Neural progenitor cell (in vitro differentiated cells): ENCODE results near the gene MAN1A1. TPM values are rescaled to one million over a fixed set of nuclear protein-coding genes. Genes with fewer than 3 reads are reported as not detected.

Source experiments
- DNase-seq: peaks from one replicate; pipeline ENCODE4 v3.0.0-alpha.2; 2016; ENCODE audit warnings: low spot score
- H2AFZ ChIP-seq: fragments of 200-600 bp; sonication (generic); replicated peaks from 2 replicates; pipeline ENCODE4 v1.6.1; 2016; ENCODE audit warnings: antibody characterized with exemption
- H3F3A ChIP-seq: fragments of 200-600 bp; sonication (generic); 2 replicates; pipeline ENCODE4 v1.6.1; 2016; ENCODE audit warnings: antibody characterized with exemption, low read depth
- H3K27ac ChIP-seq: fragments of 200-600 bp; sonication (generic); 2 replicates; pipeline ENCODE4 v1.5.1; 2016; ENCODE audit warnings: mild to moderate bottlenecking
- H3K27me3 ChIP-seq: fragments of 200-600 bp; sonication (generic); 2 replicates; pipeline ENCODE4 v1.6.1; 2016; ENCODE audit warnings: mild to moderate bottlenecking, moderate library complexity
- H3K36me3 ChIP-seq: fragments of 200-600 bp; sonication (generic); 2 replicates; pipeline ENCODE4 v1.5.1; 2016
- H3K4me1 ChIP-seq: fragments of 200-600 bp; sonication (generic); 2 replicates; pipeline ENCODE4 v1.6.1; 2016; ENCODE audit warnings: mixed run types
- H3K4me2 ChIP-seq: fragments of 200-600 bp; sonication (generic); 2 replicates; pipeline ENCODE4 v1.6.1; 2016
- H3K4me3 ChIP-seq: fragments of 200-600 bp; sonication (generic); 2 replicates; pipeline ENCODE4 v1.5.1; 2016
- H3K79me2 ChIP-seq: fragments of 200-600 bp; sonication (generic); 2 replicates; pipeline ENCODE4 v1.6.1; 2016; ENCODE audit warnings: low read depth
- H3K9ac ChIP-seq: fragments of 200-600 bp; sonication (generic); 2 replicates; pipeline ENCODE4 v1.6.1; 2016
- H3K9me3 ChIP-seq: fragments of 200-600 bp; sonication (generic); 2 replicates; pipeline ENCODE4 v1.5.1; 2016; ENCODE audit warnings: low read depth
- H4K20me1 ChIP-seq: fragments of 200-600 bp; sonication (generic); 2 replicates; pipeline ENCODE4 v1.6.1; 2016; ENCODE audit warnings: low read depth
- H3K27ac Mint-ChIP-seq: 3 replicates; pipeline ENCODE4 v1.8.0; 2021; ENCODE audit warnings: mixed read lengths
- H3K27me3 Mint-ChIP-seq: 2 replicates; pipeline ENCODE4 v1.8.0; 2022; ENCODE audit warnings: low read depth, mild to moderate bottlenecking, inconsistent platforms, moderate library complexity, mixed read lengths; ENCODE audit not compliant: insufficient read depth
- H3K36me3 Mint-ChIP-seq: 3 replicates; pipeline ENCODE4 v1.8.0; 2021; ENCODE audit warnings: mixed read lengths
- H3K4me1 Mint-ChIP-seq: 3 replicates; pipeline ENCODE4 v1.8.0; 2021; ENCODE audit warnings: mixed read lengths
- H3K4me3 Mint-ChIP-seq: 3 replicates; pipeline ENCODE4 v1.8.0; 2021; ENCODE audit warnings: mild to moderate bottlenecking, moderate library complexity, mixed read lengths
- H3K9me3 Mint-ChIP-seq: 3 replicates; pipeline ENCODE4 v1.8.0; 2020; ENCODE audit warnings: mixed read lengths
- CTCF ChIP-seq: fragments of 200-600 bp; sonication (generic); IDR thresholded peaks from 2 replicates; pipeline ENCODE4 v1.5.1; 2017; ENCODE audit warnings: antibody characterized with exemption, mild to moderate bottlenecking
- EZH2 ChIP-seq: fragments of 200-600 bp; sonication (generic); IDR thresholded peaks from 2 replicates; pipeline ENCODE4 v1.6.1; 2017; ENCODE audit warnings: antibody characterized with exemption, mild to moderate bottlenecking, moderate library complexity
- EZH2phosphoT487 ChIP-seq: fragments of 200-600 bp; sonication (generic); IDR thresholded peaks from 2 replicates; pipeline ENCODE4 v1.6.1; 2017; ENCODE audit warnings: antibody characterized with exemption
- total RNA-seq: library from RNA; depleted of rRNA; stranded (reverse); fragments of >200 nt; gene quantifications from 2 replicates; pipeline ENCODE4 v1.2.3, GENCODE V29; 2015; ENCODE audit warnings: low replicate concordance

The MAN1A1 gene
- total RNA-seq, 1 donor from 2014 or later: 5.2 TPM

- no peaks in the 10 kb centered on the region for H3K27me3 Mint-ChIP-seq
- Histone ChIP-seq H4K20me1 (no peaks in the 10 kb centered on the region), H3K36me3 (no peaks in the 10 kb centered on the region), H3K9ac (no peak overlapping the region), H3K4me1 (no peaks in the 10 kb centered on the region), H3F3A (no peaks in the 10 kb centered on the region), H2AFZ (no peak overlapping the region), H3K4me3 (no peak overlapping the region), H3K27me3 (no peaks in the 10 kb centered on the region), H3K9me3 (no peaks in the 10 kb centered on the region), H3K79me2 (no peaks in the 10 kb centered on the region), H3K4me2 (no peak overlapping the region), H3K27ac (no peak overlapping the region)
- TF ChIP-seq EZH2: no peak
- TF ChIP-seq EZH2phosphoT487: no peak
- no peak for TF ChIP-seq CTCF
- H3K9me3 Mint-ChIP-seq: no peaks in the 10 kb centered on the region
- no peaks in the 10 kb centered on the region for H3K36me3 Mint-ChIP-seq
- no peak for DNase-seq
- no peak overlapping the region for H3K27ac Mint-ChIP-seq
- no peaks in the 10 kb centered on the region for H3K4me1 Mint-ChIP-seq
- no peak overlapping the region for H3K4me3 Mint-ChIP-seq
Measured at GRCh38 chr6:119176445-119176844, 173.1 kb downstream of the MAN1A1 start.

- no peak for TF ChIP-seq CTCF
- TF ChIP-seq EZH2phosphoT487: no peak
- TF ChIP-seq EZH2: no peak
- Mint-ChIP-seq H3K4me1 (no peaks in the 10 kb centered on the region), H3K9me3 (no peaks in the 10 kb centered on the region), H3K36me3 (no peaks in the 10 kb centered on the region), H3K27ac (no peak overlapping the region), H3K4me3 (no peak overlapping the region), H3K27me3 (no peaks in the 10 kb centered on the region)
- no peak for DNase-seq
- Histone ChIP-seq H2AFZ (no peak overlapping the region), H3K27me3 (no peaks in the 10 kb centered on the region), H3K4me1 (no peaks in the 10 kb centered on the region), H3F3A (no peaks in the 10 kb centered on the region), H3K4me3 (no peak overlapping the region), H4K20me1 (no peaks in the 10 kb centered on the region), H3K36me3 (no peaks in the 10 kb centered on the region), H3K4me2 (no peak overlapping the region), H3K79me2 (no peaks in the 10 kb centered on the region), H3K9ac (no peak overlapping the region), H3K27ac (no peak overlapping the region), H3K9me3 (no peaks in the 10 kb centered on the region)
Measured at GRCh38 chr6:119174879-119175817, 174.4 kb downstream of the MAN1A1 start.

- no peak overlapping the region for H3K27ac ChIP-seq
- H3K36me3 Mint-ChIP-seq: no peaks in the 10 kb centered on the region
Measured at GRCh38 chr6:119174085-119174445, 175.5 kb downstream of the MAN1A1 start.

More at GRCh38 chr6:119174085-119174445, 175.5 kb downstream of the MAN1A1 start:
- no peak overlapping the region for H3K4me3 Mint-ChIP-seq
- TF ChIP-seq EZH2phosphoT487 (no peak), EZH2 (no peak), CTCF (no peak)
- no peaks in the 10 kb centered on the region for H3K27me3 ChIP-seq
- no peaks in the 10 kb centered on the region for H3K36me3 ChIP-seq
- H3K79me2 ChIP-seq: no peaks in the 10 kb centered on the region
- no peaks in the 10 kb centered on the region for H3K9me3 Mint-ChIP-seq
- H3K4me1 Mint-ChIP-seq: no peaks in the 10 kb centered on the region
- no peak overlapping the region for H3K27ac Mint-ChIP-seq
- H4K20me1 ChIP-seq: no peaks in the 10 kb centered on the region
- no peak overlapping the region for H3K4me3 ChIP-seq
- H3K4me1 ChIP-seq: no peaks in the 10 kb centered on the region
- H3K9ac ChIP-seq: no peak overlapping the region
- no peak overlapping the region for H2AFZ ChIP-seq
- no peaks in the 10 kb centered on the region for H3F3A ChIP-seq
- H3K27me3 Mint-ChIP-seq: no peaks in the 10 kb centered on the region
- H3K9me3 ChIP-seq: no peaks in the 10 kb centered on the region
- no peak for DNase-seq
- H3K4me2 ChIP-seq: no peak overlapping the region
